Measurements from ENCODE around the gene PLEKHA3. TPM values are rescaled to one million over a fixed set of nuclear protein-coding genes. Genes with fewer than 3 reads are reported as not detected.
A peak's percentile ranks its signal among the peaks of the same experiment; 100 is the strongest.

The PLEKHA3 gene
- total RNA-seq, 1 donor from 2014 or later = 26.2 TPM

GRCh38 chr2:178502751-178503150 lies 22.5 kb downstream of the PLEKHA3 start:
- H3K27ac ChIP-seq = no peak overlapping the region
- TF ChIP-seq EZH2 (IDR thresholded peaks at IDR 0.05) = no peak
- DNase-seq (ENCODE audit: low spot score) = no peak
- H3K4me1 Mint-ChIP-seq = peaks cover 10% of the 10 kb centered on the region
- H3K4me3 Mint-ChIP-seq = no peak overlapping the region
- H3K27me3 ChIP-seq = no peaks in the 10 kb centered on the region
- H4K20me1 ChIP-seq (ENCODE audit: low read depth) = no peaks in the 10 kb centered on the region
- H3K27ac Mint-ChIP-seq = no peak overlapping the region
- H2AFZ ChIP-seq (replicated peaks) = no peak overlapping the region
- H3K79me2 ChIP-seq (ENCODE audit: low read depth) = no peaks in the 10 kb centered on the region
- peaks cover 13% of the 10 kb centered on the region for H3K36me3 Mint-ChIP-seq
- peaks cover 31% of the 10 kb centered on the region for H3K36me3 ChIP-seq
- peaks cover 14% of the 10 kb centered on the region for H3K4me1 ChIP-seq
- no peak overlapping the region for H3K4me3 ChIP-seq
- H3K9me3 Mint-ChIP-seq = no peaks in the 10 kb centered on the region
- peaks cover 3% of the 10 kb centered on the region for H3F3A ChIP-seq (ENCODE audit: low read depth)
- no peak overlapping the region for H3K9ac ChIP-seq
- no peak overlapping the region for H3K4me2 ChIP-seq
- H3K27me3 Mint-ChIP-seq (ENCODE audit: insufficient read depth, low read depth) = no peaks in the 10 kb centered on the region
- H3K9me3 ChIP-seq (ENCODE audit: low read depth) = no peaks in the 10 kb centered on the region

GRCh38 chr2:178506101-178506500 lies 25.8 kb downstream of the PLEKHA3 start:
- H3K27ac Mint-ChIP-seq = no peak overlapping the region

GRCh38 chr2:178506524-178506923 lies 26.3 kb downstream of the PLEKHA3 start:
- no peak overlapping the region for H2AFZ ChIP-seq (replicated peaks)
- no peaks in the 10 kb centered on the region for H3F3A ChIP-seq (ENCODE audit: low read depth)
- Mint-ChIP-seq H3K27ac (no peak overlapping the region), H3K4me3 (no peak overlapping the region), H3K27me3 (ENCODE audit: insufficient read depth, low read depth) (peaks cover 4% of the 10 kb centered on the region), H3K4me1 (peaks cover 10% of the 10 kb centered on the region), H3K9me3 (no peaks in the 10 kb centered on the region), H3K36me3 (peaks cover 10% of the 10 kb centered on the region)
- H4K20me1 ChIP-seq (ENCODE audit: low read depth) = no peaks in the 10 kb centered on the region
- no peak overlapping the region for H3K9ac ChIP-seq
- no peak for TF ChIP-seq EZH2phosphoT487 (IDR thresholded peaks at IDR 0.05)
- no peak for TF ChIP-seq EZH2 (IDR thresholded peaks at IDR 0.05)
- TF ChIP-seq, protein P1, sequence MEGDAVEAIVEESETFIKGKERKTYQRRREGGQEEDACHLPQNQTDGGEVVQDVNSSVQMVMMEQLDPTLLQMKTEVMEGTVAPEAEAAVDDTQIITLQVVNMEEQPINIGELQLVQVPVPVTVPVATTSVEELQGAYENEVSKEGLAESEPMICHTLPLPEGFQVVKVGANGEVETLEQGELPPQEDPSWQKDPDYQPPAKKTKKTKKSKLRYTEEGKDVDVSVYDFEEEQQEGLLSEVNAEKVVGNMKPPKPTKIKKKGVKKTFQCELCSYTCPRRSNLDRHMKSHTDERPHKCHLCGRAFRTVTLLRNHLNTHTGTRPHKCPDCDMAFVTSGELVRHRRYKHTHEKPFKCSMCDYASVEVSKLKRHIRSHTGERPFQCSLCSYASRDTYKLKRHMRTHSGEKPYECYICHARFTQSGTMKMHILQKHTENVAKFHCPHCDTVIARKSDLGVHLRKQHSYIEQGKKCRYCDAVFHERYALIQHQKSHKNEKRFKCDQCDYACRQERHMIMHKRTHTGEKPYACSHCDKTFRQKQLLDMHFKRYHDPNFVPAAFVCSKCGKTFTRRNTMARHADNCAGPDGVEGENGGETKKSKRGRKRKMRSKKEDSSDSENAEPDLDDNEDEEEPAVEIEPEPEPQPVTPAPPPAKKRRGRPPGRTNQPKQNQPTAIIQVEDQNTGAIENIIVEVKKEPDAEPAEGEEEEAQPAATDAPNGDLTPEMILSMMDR (IDR thresholded peaks at IDR 0.05) = no peak
- no peaks in the 10 kb centered on the region for H3K79me2 ChIP-seq (ENCODE audit: low read depth)
- H3K4me1 ChIP-seq = peaks cover 23% of the 10 kb centered on the region
- no peaks in the 10 kb centered on the region for H3K27me3 ChIP-seq
- no peak overlapping the region for H3K4me3 ChIP-seq
- H3K4me2 ChIP-seq = peak overlapping the region; percentile 1
- H3K36me3 ChIP-seq = peaks cover 24% of the 10 kb centered on the region
- no peaks in the 10 kb centered on the region for H3K9me3 ChIP-seq (ENCODE audit: low read depth)
- H3K27ac ChIP-seq = no peak overlapping the region
- peak; percentile 28 for DNase-seq (ENCODE audit: low spot score)

More at GRCh38 chr2:178506101-178506500, 25.8 kb downstream of the PLEKHA3 start:
- TF ChIP-seq EZH2phosphoT487 (IDR thresholded peaks at IDR 0.05) (no peak), EZH2 (IDR thresholded peaks at IDR 0.05) (no peak)
- TF ChIP-seq, protein P1 (IDR thresholded peaks at IDR 0.05) = no peak
- Histone ChIP-seq H3K4me1 (peaks cover 20% of the 10 kb centered on the region), H3K36me3 (peaks cover 28% of the 10 kb centered on the region), H3K9ac (no peak overlapping the region), H2AFZ (replicated peaks) (no peak overlapping the region), H3K27ac (no peak overlapping the region), H3F3A (ENCODE audit: low read depth) (no peaks in the 10 kb centered on the region), H3K79me2 (ENCODE audit: low read depth) (no peaks in the 10 kb centered on the region), H3K9me3 (ENCODE audit: low read depth) (no peaks in the 10 kb centered on the region), H3K4me2 (no peak overlapping the region), H3K4me3 (no peak overlapping the region), H3K27me3 (no peaks in the 10 kb centered on the region), H4K20me1 (ENCODE audit: low read depth) (no peaks in the 10 kb centered on the region)
- no peak for DNase-seq (ENCODE audit: low spot score)
- Mint-ChIP-seq H3K36me3 (peaks cover 10% of the 10 kb centered on the region), H3K9me3 (no peaks in the 10 kb centered on the region), H3K27me3 (ENCODE audit: insufficient read depth, low read depth) (peaks cover 4% of the 10 kb centered on the region), H3K4me3 (no peak overlapping the region), H3K4me1 (peaks cover 10% of the 10 kb centered on the region)

GRCh38 chr2:178506949-178507348 lies 26.7 kb downstream of the PLEKHA3 start:
- H3K27ac Mint-ChIP-seq = no peak overlapping the region
- TF ChIP-seq EZH2 (IDR thresholded peaks at IDR 0.05) (no peak), EZH2phosphoT487 (IDR thresholded peaks at IDR 0.05) (no peak)
- TF ChIP-seq, protein P1 (IDR thresholded peaks at IDR 0.05) = no peak
- H3K9ac ChIP-seq = no peak overlapping the region

More at GRCh38 chr2:178506949-178507348, 26.7 kb downstream of the PLEKHA3 start:
- Histone ChIP-seq H3K36me3 (peaks cover 21% of the 10 kb centered on the region), H3K4me1 (peaks cover 28% of the 10 kb centered on the region), H3K4me2 (peak overlapping the region; percentile 1), H2AFZ (replicated peaks) (no peak overlapping the region), H3F3A (ENCODE audit: low read depth) (peaks cover 2% of the 10 kb centered on the region), H3K9me3 (ENCODE audit: low read depth) (no peaks in the 10 kb centered on the region), H3K27ac (no peak overlapping the region), H3K79me2 (ENCODE audit: low read depth) (no peaks in the 10 kb centered on the region), H4K20me1 (ENCODE audit: low read depth) (no peaks in the 10 kb centered on the region), H3K4me3 (no peak overlapping the region), H3K27me3 (no peaks in the 10 kb centered on the region)
- Mint-ChIP-seq H3K9me3 (no peaks in the 10 kb centered on the region), H3K4me3 (no peak overlapping the region), H3K4me1 (peaks cover 14% of the 10 kb centered on the region), H3K36me3 (peaks cover 11% of the 10 kb centered on the region), H3K27me3 (ENCODE audit: insufficient read depth, low read depth) (peaks cover 4% of the 10 kb centered on the region)
- no peak for DNase-seq (ENCODE audit: low spot score)

Data from neural progenitor cell (in vitro differentiated cells).